ENCODE measurements around the gene JARID2.

- TF ChIP-seq EZH2 (optimal IDR thresholded peaks at IDR 0.05; ENCODE audit: low read depth, low read length): no peak
- TF ChIP-seq CTCF (IDR thresholded peaks at IDR 0.05; ENCODE audit: low read length): no peak
Observed at GRCh38 chr6:15522856-15523529, 277.1 kb downstream of the JARID2 start.
